ENCODE results near the gene SEMA3B.

GRCh38 chr3:50326182-50326541, 57.2 kb downstream of the SEMA3B start:
- no peak for TF ChIP-seq POLR2A (IDR thresholded peaks at IDR 0.05)
- TF ChIP-seq, protein P1, sequence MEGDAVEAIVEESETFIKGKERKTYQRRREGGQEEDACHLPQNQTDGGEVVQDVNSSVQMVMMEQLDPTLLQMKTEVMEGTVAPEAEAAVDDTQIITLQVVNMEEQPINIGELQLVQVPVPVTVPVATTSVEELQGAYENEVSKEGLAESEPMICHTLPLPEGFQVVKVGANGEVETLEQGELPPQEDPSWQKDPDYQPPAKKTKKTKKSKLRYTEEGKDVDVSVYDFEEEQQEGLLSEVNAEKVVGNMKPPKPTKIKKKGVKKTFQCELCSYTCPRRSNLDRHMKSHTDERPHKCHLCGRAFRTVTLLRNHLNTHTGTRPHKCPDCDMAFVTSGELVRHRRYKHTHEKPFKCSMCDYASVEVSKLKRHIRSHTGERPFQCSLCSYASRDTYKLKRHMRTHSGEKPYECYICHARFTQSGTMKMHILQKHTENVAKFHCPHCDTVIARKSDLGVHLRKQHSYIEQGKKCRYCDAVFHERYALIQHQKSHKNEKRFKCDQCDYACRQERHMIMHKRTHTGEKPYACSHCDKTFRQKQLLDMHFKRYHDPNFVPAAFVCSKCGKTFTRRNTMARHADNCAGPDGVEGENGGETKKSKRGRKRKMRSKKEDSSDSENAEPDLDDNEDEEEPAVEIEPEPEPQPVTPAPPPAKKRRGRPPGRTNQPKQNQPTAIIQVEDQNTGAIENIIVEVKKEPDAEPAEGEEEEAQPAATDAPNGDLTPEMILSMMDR (IDR thresholded peaks at IDR 0.05 in 4 of 5, conservative IDR thresholded peaks at IDR 0.05 in 1 of 5): no peak
